ENCODE data around the gene NSG2.

NSG2 gene

DNA sequence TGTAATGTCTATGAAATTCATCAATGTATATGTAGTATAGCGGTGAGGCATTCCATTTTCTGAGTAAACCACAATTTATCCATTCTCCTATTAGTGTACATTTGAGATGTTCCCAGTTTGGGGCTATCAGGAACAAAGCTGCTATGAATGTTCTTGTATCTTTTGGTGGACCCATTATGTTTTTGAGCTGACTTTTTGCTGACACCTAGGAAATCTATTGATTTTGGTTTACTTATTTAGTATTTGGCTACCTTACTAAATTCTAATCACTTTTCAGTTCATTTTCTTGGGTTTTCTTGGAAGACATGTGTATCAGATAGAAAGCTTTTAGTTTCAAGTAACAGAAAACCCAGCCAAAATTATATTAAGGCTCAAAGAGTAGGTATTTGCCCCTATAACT, 13.7 kb downstream of the NSG2 start:
- DNase-seq (ENCODE audit: low spot score): no peak
- no peak for FAIRE-seq

DNA sequence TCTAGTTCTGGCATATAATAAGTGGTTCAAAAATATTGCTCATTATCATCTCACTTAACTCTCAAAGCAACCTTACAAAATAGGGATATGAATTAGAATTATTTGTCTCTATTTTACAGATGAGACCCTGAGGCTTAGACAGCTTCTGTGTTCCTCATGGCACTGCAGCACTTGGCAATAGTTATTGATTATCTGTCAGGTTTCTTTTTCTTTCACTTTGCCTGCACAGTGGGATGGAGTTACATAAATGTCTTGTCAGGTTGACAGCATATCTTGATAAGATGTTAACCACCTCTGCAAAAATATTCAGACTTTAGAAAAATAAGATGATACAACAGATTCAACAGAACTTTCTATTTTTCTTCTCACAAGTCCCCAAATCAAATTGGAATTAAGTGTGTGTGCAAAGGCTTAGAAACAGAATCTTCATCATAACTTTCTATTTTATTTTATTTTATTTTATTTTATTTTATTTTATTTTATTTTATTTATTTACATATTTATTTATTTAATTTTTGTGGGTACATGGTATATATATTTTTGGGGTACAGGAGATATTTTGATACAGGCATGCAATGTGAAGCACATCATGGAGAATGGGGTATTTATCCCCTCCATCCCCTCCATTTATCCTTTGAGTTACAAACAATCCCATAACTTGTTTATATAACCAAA, 17.7 kb downstream of the NSG2 start:
- FAIRE-seq: no peak
- DNase-seq (ENCODE audit: low spot score): no peak

DNA sequence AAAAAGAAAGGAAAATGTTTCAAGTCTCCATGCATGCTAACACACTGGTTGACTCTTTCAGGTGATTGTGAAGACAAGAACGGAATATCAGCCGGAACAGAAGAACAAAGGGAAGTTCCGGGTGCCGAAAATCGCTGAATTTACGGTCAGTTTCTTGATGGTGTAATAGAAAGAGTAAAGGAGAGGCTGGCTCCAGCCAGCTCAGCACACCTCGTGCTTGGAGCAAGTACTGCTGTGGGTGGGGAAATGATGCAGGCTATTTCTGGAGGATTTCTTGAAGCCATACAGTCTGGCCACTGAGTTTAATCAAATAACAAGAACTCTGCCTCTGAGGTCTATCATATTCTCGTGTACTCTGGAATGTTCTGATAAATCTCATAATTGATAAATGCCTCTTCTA, 18.7 kb downstream of the NSG2 start:
- DNase-seq (ENCODE audit: low spot score) (no peak), FAIRE-seq (no peak)

DNA sequence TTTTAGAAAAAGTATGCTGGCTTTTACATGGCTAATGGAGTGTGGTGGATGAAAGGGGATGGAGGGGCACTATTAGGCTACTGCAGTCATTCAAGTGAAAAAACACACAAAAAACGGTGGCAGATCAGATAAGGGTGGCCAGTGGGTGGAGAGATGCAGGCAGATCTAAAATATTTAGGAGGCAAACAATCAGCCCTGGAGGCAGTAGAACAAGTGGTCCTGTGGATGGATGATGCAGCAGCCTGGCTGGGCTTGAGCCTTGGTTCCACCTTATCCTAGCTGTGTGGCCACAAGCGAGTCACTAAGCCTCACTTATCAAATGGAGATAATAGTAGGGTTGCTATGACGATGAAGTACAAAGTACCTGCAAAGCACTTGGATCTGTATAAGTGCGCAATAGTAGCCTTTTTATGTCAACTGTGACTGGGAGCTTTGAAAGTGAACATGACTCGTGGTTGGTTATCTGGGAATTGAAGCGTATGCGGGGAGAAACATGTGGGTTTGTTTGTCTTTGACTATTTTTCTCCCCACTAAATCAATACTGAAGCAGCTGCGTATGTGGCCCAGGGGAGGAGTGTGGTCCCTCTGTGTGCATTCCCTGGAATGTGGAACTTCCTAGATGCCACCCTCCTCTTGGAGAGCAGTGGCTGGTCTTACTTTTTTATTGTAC, 20.2 kb downstream of the NSG2 start:
- FAIRE-seq: no peak
- DNase-seq (ENCODE audit: low spot score): no peak

DNA sequence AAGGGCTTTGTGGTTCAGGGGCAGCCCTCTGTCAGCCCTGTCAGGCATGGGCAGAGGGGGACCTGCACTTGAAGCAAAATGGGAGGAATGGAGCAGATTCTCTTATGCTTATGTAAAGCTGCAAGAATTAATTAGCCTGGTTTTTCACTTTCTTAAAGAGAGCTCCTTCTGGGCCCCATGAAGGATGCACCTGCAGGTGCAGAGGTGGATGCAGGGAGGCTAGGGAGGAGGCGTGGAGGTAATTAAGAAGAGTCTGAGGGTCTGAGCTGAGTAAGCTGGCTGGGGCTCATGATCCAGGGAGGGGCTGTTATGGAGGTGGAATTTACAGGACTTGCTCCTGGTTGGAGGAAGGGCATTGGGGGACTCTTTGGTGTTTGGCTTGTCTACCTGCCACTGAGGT, 22.0 kb downstream of the NSG2 start:
- FAIRE-seq (no peak), DNase-seq (ENCODE audit: low spot score) (no peak)

DNA sequence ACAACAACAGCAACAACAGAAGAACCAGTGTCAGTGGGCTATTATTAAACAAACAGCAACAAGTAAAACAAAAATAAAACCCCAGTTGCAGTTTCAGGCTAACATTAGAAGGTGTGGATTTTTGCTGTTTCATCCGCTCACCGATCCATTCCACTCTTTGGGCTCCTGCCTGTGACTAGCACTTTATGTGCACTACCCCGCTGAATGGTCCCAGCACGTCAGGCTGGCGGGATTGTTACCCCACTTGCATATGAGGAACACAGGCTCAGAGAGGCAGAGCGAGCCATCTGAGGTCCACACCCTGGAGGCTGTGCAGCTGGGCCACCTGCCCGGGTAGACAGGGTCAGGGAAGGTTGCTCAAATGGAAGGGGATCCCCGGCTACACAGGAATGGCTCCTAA, 26.0 kb downstream of the NSG2 start:
- DNase-seq (ENCODE audit: low spot score) (no peak), FAIRE-seq (no peak)

DNA sequence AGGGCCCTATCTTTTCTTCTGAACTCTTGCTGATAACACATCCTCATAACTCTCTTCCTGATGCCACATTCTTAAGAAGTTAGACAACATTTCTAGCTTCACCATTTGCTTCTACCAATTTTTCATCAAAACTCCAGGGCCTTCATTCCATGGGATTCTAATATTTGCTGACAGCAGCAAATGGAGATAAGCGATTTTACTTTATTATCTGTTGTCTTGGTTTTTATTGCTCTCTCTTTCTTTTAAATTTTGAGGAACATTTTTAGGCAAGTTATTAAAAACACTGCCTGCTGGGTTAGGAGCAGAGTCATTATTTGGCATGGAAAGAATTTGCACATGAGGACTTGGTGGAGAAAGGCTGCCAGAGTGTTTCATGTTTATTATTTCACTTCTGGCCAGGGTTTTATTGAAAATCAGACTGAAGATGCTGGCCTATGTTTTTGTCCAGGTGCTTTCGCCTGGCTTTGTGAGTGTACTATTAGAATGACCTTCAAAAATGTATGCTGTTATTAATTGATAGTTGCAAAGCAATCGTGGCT, 27.7 kb downstream of the NSG2 start:
- DNase-seq (ENCODE audit: low spot score) (no peak), FAIRE-seq (no peak)

DNA sequence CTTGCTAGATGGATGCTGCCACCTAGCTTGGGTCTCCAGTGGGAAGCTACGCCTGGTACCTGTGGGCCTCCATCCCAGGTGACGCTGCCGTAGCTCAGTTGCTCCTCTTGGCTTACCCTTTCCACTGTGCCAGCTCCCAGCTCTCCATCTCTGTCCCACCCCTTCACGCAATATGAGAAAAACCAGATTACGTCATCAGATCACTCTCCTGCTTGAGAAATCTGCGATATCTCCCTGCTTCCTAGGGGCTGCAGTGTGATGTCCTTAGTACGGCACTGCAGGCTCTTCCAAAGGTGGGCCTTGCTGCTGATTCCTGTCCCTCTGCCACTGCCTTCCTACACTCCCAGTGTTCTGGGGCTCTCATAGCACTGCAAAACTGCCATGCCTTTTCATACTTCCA, 28.9 kb downstream of the NSG2 start:
- DNase-seq (ENCODE audit: low spot score) (no peak), FAIRE-seq (no peak)

DNA sequence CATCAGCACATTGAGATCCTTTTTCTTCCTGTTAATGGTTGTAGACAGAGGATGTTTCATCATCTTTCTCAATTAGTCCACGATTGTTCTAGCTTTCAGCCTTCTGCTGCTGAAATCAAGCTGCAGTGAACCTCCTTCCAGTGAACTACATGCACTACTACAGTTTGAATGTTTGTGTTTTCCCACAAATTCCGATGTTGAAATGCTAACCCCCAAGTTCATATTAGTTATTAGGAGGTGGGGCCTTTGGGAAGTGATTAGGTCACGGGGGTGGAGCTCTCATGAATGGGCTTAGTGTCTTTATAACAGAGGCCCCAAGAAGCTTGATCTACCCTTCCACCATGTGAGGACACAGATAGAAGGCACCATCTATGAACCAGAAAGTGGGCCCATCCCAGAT, 32.9 kb downstream of the NSG2 start:
- DNase-seq (ENCODE audit: low spot score) (no peak), FAIRE-seq (no peak)

DNA sequence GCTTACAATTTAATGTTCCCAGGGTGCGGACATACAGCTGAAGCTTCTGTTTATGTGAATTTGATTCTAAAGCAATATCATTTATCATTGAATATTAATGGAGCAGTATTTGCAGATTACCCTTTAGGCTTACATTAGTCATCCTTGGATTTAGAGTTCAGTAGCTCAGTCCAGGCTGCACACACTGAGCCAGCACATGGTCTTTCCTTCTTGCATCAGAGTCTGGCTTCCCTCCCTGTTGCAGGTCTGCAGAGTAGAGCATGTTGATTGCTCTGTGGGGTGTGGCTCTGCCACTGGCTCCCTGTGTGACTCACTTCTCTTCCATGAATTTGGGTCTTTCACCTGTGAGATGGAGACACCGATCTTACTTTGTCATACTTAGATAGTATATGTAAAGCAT, 36.8 kb downstream of the NSG2 start:
- DNase-seq (ENCODE audit: low spot score): no peak
- FAIRE-seq: no peak

DNA sequence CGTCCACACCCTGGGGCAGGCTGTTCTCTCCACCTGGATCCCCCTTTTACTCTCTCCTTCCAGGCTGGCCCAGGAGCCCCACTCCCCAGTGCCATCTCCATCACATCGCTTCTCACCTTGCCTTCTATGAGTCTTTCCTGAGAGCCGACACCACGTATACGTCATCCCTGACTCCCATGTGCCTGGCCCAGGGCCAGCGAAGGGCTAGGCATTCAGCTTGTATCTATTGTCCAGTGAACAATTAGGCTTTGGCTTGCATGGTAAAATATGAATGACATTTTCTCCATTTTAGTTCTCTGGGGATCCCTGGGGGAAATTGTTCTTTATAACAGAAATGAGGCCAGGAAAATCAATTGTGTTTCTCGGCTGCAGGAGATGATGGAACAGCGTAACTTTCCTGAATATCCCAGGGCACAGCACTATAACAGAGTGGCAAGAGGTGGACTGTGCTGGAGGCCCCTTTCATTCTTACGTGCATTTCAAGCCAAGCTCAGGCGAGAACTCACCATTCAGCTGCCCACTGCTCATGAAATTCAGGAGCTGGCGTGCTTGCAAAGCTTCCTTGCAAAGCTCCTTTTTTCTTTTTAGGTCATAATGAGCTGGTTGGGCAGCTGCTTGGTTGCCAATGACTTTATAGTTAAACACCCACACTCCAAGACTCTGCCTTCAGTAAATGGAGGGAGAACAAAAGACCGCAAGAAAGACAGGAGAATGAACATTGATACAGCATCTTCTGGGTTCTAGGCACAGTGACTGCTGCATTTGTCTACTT, 37.7 kb downstream of the NSG2 start:
- no peak for FAIRE-seq
- no peak for DNase-seq (ENCODE audit: low spot score)

DNA sequence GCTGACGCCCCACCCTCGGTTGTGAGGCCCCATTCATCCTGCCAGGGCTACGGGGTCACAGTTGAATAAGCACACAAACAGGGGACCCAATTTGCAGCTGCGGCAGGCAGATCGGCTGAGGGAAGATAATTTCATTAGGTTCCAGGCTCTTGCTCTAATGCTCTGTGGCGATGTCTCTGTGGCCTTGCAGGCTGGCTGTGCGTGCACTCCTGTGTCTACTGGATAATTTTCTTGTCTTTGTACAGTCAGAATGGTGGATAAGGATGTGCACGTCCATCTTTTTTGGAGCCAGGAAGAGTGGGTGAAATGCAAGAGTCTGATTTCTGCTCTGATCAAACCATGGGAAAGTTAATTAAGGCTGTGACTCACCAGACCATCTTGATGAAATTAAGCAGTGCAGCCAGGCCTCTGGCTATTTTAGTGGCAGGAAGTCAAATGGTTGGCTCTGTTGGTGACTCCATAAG, 39.2 kb downstream of the NSG2 start:
- FAIRE-seq (no peak), DNase-seq (ENCODE audit: low spot score) (no peak)

DNA sequence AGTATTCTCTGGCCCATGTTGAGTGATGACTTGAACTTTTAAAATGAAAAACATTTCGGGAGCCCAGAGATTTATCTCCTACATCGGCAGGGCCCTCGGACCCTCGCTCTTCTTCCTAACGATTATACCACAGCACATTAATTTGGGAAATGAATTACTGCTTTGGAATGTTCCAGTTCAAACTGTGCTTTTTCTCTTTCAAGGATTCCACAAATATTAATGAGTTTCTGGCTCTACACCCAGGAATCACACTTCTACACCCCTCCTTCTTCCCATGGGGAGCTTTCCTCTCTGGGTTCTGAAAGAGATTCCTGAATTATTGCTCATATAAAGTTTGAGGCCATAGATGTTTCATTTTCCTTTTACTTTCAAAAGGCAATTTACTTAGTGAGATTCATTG, 41.2 kb downstream of the NSG2 start:
- DNase-seq (ENCODE audit: low spot score) (no peak), FAIRE-seq (no peak)

DNA sequence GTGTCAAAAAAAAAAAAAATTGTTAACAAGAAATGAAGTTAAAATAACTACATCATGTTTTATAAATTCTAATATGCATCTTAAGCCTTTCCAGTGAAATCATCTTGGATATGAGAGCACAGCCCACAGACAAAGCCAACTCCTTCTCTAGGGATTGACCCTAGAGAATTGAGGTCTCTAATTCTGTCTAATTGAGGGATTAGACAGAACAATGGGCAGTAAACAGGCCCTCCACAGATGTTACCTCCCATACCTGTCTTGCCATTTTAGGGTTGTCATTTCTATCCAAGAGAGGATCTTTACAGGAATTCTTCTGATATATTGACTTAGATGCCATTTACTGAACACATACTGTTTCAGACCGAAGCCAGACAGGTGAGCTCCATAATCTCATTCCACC, 42.3 kb downstream of the NSG2 start:
- FAIRE-seq: no peak
- DNase-seq (ENCODE audit: low spot score): no peak

DNA sequence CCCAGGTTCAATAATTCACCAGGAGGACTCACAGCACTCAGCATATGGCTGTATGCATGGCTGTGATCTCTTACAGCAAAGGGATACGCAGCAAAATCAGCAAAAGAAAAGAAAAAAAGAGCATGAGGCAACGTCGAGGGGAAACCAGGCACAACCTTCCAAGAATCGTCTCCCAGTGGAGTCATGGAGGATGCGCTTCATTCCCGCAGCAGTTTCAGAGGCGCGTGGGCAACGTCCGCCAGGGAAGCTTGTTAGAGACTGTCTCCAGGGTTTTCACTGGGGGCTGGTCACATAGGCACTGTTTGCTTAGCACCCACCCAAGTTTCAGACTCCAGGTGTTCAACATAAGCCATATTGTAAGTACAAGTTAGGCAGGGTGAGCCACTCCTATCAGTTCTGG, 44.6 kb downstream of the NSG2 start:
- DNase-seq (ENCODE audit: low spot score): no peak
- FAIRE-seq: no peak

DNA sequence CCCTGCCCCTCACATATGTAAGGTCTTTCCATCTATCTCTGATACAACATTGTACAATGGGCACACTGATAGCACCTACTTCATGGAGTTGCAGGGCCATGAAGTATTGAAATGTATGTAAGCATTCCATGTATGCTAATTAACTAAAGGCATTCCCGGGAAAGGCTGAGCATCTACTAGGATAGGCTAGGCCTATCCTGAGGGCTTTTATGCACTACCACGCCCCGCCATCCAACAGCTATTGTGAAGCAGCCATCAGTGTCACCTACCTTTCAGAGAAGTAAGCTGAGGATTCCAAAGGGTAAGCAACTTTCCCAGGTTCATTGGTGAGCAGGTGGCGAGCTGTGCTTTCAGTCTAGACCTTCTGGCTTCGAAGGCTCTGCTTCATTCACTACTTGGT, 47.6 kb downstream of the NSG2 start:
- no peak for FAIRE-seq

DNA sequence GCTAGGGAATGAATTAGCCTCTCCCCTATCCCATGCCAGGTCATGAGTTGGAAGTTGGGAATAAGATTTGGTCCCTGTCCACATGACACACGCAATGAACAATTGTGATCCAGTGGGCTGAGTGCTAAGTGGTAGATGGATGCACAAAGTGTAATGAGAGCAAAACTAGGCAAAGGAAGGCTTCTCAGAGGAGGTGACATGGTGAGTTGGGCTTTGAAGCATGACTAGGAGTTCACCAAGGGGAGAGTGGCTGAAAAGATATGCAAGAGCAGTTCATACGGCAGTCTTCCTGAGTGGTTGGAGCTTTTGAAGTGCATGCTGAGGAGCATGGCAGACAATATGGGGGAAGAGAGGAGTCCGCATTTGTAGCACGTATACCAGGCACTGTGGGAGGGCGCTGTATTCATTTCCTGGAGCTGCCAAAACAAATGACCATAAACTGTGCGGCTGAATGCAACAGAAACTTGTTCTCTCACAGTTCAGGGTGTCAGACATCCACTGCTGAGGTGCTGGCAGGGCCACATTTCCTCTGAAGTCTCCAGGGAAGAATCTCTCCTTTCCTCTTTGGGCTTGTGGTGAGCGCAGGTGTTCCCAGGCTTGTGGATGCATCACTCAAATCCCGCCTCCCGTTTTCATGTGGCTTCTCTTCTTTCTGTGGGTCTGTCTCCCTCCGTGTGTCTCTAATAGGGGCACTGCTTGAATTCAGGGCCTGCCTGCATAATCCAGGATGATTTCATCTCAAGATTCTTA, 49.5 kb downstream of the NSG2 start:
- no peak for FAIRE-seq
- no peak for DNase-seq (ENCODE audit: low spot score)

More for the DNA sequence above, 47.6 kb downstream of the NSG2 start:
- DNase-seq (ENCODE audit: low spot score): no peak

DNA sequence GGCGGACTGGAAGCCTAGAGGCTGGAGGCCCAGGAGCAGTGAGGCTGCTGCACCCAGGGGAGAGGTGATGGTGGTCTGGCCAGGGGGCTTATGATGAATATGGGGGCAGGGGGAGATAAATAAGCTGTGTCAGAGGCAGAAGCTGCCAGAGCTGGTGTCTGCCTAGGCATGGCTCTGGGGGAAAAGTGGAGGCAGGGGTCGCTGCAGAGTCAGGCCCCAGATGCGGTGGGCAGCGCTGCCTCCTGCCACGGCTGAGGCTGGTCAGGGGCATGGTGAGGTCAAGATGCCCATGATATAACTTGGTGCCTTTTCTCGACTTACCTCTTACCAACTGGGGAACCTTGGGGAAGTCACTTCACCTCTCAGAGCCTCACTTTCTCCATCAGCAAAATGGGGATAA, 51.1 kb downstream of the NSG2 start:
- DNase-seq (ENCODE audit: low spot score) (no peak), FAIRE-seq (no peak)

DNA sequence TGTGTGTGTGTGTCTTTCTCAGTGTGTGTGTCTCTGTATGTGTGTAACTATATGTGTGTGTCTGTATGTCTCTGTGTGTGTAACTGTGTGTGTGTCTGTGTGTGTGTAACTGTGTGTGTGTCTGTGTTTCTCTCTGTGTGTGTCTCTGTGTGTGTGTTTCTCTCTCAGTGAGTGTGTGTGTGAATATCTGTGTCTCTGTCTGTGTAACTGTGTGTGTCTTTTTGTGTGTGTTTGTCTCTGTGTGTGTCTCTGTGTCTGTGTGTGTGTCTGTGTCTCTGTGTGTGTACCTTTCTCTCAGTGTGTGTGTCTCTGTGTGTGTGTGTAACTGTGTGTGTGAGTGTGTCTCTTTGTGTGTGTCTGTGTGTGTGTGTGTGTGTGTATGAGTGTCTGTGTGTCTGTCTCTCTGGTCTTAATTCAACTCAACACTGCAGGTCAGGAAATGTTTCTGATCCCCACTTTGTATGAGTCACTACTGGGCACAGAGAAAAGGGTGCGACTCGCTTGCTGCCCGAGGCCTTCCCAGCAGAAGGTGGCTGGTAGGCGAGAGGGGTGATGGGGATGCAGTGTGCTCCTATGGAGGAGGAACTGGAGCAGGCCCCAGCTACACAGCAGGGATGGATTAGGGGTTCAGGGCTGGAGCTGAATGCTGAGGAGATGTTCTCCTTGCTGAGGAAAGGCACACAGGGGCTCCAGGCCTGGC, 52.1 kb downstream of the NSG2 start:
- peak; percentile 17 for DNase-seq (ENCODE audit: low spot score)
- peak; percentile 37 for FAIRE-seq

DNA sequence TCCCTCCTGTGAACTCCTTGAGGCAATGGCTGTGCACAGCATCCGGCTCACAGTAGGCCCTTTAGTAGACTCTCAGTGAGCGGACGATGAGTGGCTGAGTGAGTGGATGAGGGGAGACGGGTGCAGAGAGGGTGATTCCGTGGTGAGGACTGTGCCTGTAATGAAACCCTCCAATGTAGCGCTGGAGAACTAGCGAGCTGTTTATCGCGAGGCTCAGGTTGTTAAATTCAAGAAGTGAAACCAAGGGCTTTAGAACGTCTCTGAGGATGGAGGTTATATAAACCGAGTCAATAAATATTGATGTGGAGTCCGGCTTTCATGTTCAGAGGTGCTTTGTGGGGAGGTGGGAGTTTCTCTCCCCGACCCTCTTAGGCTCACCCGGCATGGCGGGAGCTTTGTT, 53.2 kb downstream of the NSG2 start:
- DNase-seq (ENCODE audit: low spot score) (no peak), FAIRE-seq (no peak)

DNA sequence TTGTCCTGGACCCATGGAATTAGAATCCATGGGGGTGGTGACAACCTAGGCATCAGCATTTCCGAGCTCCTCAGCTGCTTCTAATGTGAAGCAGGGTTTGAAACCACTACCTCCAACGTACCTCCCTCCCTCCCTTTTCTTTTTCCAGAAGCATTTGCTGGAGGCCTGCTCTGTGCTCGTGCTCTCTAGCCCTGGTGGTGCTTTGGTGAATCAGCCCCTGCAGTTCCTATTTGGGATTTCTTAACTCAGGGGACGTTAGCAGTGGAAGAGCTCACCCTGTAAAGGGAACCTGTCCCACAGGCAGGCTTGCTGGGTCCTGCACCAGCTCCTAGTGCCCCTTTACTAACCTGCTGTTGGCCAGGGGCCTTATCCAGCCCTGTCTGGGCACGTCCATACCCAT, 55.0 kb downstream of the NSG2 start:
- FAIRE-seq: no peak
- DNase-seq (ENCODE audit: low spot score): no peak

Measured in urothelium cell line (cell line).